Measurements from ENCODE around the gene NPL.

The NPL gene

GRCh38 chr1:182857212-182857611 lies 67.6 kb downstream of the NPL start:
- no peak for TF ChIP-seq CTCF (conservative IDR thresholded peaks at IDR 0.05)
- no peak overlapping the region for H3K27ac ChIP-seq

- TF ChIP-seq CTCF (conservative IDR thresholded peaks at IDR 0.05): no peak
- H3K27ac ChIP-seq: no peak overlapping the region
Measured at GRCh38 chr1:182860658-182861057, 71.1 kb downstream of the NPL start.

GRCh38 chr1:182861994-182862393 lies 72.4 kb downstream of the NPL start:
- TF ChIP-seq CTCF (conservative IDR thresholded peaks at IDR 0.05): no peak
- H3K27ac ChIP-seq: no peak overlapping the region

GRCh38 chr1:182862827-182863226 lies 73.3 kb downstream of the NPL start:
- TF ChIP-seq CTCF (conservative IDR thresholded peaks at IDR 0.05): no peak
- no peak overlapping the region for H3K27ac ChIP-seq

- H3K27ac ChIP-seq: no peak overlapping the region
- TF ChIP-seq CTCF (conservative IDR thresholded peaks at IDR 0.05): no peak
Measured at GRCh38 chr1:182863940-182864339, 74.4 kb downstream of the NPL start.

- no peak overlapping the region for H3K27ac ChIP-seq
- TF ChIP-seq CTCF (conservative IDR thresholded peaks at IDR 0.05): no peak
Measured at GRCh38 chr1:182867861-182868260, 78.3 kb downstream of the NPL start.

GRCh38 chr1:182869241-182869666 lies 79.7 kb downstream of the NPL start:
- H3K27ac ChIP-seq: no peak overlapping the region
- TF ChIP-seq CTCF (conservative IDR thresholded peaks at IDR 0.05): no peak

- no peak for TF ChIP-seq CTCF (conservative IDR thresholded peaks at IDR 0.05)
- H3K27ac ChIP-seq: no peak overlapping the region
Measured at GRCh38 chr1:182872881-182873280, 83.3 kb downstream of the NPL start.

Data from VCaP (cell line).